NCI-H526 treated with DMSO at 0.1 percent for 48 hours (cell line): Measurements from ENCODE around the gene TMEM252.
A peak's percentile ranks its signal among the peaks of the same experiment; 100 is the strongest.

Experiments
- DNase-seq: peaks from one replicate; lab custom pipeline; 2025; lab: John Stamatoyannopoulos, UW

Gene TMEM252

GRCh38 chr9:68540712-68541535 lies at the start of gene TMEM252:
Gene TMEM252, minus strand, starts transcription at chr9:68540883. Its CDS starts 69 bp downstream, at chr9:68540814.
- DNase-seq: no peak

- DNase-seq: no peak
Observed at GRCh38 chr9:68585034-68585761, 44.5 kb upstream of the TMEM252 start.

- peak; percentile 66 for DNase-seq
Observed at GRCh38 chr9:68584189-68585033, 43.7 kb upstream of the TMEM252 start.

DNA sequence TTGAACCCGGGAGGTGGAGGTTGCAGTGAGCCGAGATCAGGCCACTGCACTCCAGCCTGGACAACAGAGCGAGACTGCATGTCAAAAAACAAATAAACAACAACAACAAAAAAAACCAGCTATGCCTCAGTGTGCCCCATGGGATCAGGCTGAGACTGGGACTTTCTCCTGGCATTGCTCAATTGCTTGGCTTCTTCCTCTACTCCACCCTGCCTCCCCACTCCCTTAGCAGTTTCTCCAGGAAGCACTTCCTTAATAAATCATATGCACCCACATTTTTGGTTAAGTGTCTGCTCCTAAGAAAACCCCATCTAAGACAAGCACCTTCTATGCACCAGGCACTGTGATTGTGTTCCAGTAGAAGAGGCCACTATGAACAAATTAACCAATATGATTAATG lies 41.0 kb upstream of the TMEM252 start:
- no peak for DNase-seq

DNA sequence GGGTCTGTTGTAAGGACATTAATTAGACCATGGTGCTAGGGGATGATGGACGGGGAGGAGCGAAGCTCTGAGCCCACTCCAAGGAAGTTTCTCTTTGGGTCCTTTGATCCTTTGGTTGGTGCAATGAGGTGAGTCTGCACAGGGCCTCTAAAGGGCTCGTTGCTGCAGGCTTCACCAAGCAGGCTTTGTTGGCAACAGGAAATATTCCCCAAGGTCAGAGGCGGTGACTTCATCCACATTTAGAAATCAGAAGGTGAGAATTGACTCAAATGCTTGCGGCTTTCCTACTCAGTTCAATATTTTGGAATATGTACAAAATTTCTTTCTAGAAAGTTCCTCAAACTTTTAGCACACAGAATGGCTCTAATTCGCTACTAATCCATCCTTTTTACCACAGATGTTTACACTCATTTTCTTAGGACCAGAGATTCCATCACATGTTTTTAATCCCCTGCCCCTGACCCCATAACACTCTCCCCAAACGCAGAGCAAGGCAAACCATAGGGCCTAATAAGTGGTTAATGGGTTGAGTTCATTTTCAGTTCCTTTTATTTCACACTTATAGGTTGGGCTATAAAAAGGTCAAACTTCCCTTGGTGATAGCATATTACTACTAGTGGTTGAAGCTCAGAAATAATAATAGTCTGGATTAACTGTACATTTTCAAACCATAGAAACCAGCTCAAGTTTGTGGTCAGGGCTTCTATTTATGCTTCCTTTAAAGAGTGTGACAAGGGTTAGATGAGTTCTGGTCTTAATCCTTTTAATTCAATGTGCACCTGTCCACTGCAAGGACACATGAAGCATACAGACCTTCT lies 37.3 kb upstream of the TMEM252 start:
- DNase-seq: no peak

- DNase-seq: no peak
Observed at GRCh38 chr9:68575817-68576216, 35.1 kb upstream of the TMEM252 start.

DNA sequence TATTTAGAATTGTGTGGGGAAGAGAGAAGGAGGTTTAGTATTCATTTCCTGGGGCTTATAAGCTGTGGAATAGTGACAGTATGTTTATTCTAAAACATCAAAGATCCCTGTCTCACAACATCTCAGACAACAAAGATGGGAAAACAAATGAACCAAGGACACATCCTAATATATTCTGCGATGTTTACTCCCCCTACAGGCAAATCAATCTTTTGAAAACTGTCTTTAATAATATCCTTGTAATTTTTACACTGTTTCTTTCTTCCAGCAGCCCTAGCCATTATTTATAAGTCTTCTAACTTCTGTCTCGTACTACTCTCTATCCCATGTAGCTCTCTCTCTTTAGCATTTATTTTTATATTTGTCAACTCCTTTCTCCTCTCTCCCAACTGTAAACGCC lies 33.5 kb upstream of the TMEM252 start:
- no peak for DNase-seq

DNA sequence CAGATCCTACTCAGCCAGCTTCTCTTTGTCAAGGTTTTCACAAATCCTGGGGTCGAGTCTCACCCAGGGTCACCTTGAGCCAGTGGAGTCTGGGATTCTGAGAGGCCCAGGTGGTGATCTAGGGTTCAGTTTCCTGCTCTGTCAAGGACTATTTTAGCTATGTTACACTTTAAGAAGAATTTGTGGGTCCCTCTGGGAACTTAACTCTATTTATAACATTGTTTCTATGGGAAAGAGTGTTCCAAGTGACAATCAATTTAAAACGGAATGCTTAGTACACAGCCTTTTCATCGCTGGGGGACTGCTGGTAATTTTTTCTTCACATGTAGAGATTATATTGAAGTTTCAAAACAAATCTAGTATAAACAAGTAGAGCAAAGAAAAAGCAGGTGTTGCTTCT lies 26.9 kb upstream of the TMEM252 start:
- no peak for DNase-seq

DNA sequence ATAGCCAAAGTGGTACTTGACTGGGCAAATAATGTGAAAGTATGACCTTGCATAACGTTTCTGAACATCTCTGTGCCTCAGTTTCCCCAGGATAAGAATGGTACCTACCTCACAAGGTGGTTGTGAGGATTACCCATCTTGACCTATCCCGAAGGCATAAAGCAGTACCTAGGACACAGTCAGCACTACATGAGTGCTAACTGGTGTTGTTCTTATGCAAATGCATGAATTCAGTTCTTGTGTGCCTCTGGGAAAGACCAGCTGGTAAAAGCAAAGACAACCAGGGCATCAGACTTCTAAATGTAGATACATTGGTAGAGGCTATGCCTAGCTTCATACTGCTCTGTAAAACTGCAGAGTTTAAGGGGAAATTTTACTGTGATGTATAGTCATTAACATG lies 21.8 kb upstream of the TMEM252 start:
- DNase-seq: no peak

- no peak for DNase-seq
Observed at GRCh38 chr9:68560071-68560844, 19.6 kb upstream of the TMEM252 start.

GRCh38 chr9:68558545-68558944 lies 17.9 kb upstream of the TMEM252 start:
- no peak for DNase-seq

DNA sequence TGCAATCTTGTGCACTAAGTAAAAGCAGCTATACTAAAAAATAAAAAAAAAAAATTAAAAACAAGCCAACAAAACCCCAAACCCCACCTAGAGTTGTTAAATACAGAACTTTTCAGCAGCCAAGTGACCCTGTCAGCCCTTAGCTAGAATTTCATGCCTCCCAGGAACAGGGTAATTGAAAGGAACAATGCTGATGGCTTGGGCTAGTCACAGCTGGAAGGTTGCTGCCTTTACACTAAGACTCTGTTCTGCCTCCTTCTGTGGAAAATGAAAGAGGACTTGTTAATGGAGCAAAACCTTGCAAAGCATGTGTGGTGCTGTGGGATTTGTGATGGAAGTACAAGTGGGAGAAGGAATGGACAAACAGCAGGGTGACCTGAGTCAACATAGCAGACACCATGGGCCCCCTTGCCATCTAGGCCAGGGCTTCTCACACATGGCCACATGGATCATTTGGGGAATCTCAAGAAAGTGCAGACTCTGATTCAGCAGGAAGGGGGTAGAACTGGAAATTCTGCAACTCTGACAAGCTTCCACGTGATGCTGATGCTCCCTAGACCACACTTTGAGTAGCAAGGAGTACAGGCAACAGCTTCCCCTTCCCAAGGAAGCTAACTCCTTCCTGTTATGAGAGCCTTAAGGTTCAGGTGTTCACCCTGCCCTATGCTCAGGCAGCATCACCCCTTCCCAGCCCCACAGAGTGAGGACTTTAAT lies 14.9 kb upstream of the TMEM252 start:
- DNase-seq: no peak

DNA sequence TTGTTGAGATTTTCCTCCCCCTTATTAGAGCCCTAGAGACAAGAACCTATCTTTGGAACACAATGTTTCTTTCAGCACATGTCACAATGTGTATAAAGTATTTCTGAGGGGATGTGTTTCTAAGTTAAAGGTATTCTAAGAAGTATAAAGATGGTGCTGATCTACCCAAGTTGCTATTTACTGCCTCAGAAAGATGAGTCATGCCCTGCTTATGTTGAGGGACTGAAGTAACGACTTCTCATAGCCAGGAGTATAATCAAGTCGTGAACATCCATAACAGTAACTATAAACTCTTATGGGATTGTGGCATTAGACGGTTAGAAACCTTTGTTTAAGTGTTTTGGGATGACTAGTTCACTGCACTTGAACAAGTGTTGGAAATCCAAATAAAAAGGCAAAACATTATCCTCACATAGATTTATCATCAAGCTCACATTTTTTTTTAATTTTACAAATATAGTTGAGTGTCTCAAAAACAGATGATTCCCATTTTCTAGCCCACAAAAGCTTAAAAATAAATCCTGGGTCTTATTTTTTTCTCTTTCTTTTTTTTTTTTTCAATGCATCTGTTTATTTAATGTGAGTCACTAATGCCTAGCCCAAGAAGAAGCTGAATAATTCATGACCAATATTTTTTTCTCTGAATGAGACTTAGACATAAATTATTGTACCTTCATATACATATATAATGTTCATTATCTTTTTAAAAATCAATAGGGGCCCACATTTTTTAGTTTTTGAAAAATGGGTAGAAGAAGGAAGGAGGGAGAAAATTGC lies 12.2 kb upstream of the TMEM252 start:
- no peak for DNase-seq

DNA sequence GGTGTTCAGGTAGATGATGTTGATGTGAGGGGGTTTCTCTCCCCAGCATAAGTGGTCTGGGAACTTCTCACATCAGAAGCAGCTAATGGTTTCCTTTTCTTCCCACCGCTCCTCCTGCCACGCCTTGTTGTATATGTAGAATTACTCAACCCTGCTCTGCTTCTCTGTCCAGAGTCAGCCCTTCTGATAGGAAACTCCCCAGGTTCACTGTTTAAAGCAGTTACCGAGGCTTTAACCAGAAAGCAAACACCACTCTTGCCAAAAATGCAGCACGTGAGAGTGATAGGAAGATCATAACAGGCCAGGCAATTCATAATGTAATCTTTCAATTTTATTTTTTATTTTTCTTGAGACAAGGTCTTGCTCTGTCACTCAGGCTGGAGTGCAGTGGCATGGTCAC lies 10.5 kb upstream of the TMEM252 start:
- DNase-seq: no peak

- no peak for DNase-seq
Observed at GRCh38 chr9:68548241-68548640, 7.6 kb upstream of the TMEM252 start.

- DNase-seq: no peak
Observed at GRCh38 chr9:68547417-68547816, 6.7 kb upstream of the TMEM252 start.

DNA sequence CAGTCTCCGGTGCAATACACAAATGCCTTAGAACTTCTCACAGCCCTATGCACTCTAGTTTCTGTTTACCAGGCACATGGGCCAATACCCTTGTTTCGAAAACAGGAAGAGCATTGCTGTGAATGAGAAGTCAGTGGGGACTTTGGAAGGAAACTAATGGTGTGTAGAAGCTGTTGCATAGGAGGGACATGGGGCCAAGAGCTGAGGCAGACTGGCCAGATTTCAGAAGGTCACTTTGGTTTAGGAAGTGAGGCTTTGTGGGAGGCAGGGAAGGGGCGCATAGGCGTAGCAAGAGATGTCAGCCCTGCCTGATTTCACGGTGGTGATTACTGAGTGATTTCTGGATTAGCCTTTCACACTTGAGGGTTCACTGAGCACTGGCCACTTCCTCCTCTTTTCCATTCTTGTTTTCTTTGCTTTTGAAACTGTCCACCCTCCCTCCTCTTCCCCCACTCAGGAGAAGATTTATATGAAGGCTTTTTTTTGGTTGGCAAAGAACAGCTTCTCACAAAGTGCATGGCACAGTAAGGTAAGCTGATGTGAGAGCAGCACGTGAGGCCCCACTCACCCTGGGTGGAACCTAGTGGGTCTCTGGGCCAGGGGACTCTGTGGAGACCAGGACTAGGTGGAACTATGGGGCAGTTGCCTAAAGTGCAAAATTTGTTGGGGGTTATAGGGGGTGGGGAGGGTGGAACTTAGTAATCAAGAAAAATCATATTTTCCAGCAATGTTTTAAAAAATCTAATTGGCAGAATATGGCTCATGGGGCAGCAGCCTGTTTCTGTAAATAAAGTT lies 6.1 kb upstream of the TMEM252 start:
- no peak for DNase-seq

- DNase-seq: peak; percentile 53
Observed at GRCh38 chr9:68545033-68545705, 4.5 kb upstream of the TMEM252 start.
